H54 (cell line): Measurements from ENCODE around the gene PON1.

ENCODE experiments used
- DNase-seq: peaks from one replicate; pipeline ENCODE4 v3.0.0; 2011; ENCODE audit warnings: low spot score, mixed read lengths; ENCODE audit not compliant: insufficient read length
- FAIRE-seq: peaks from 3 replicates; lab custom pipeline; 2011; peaks lifted over from hg19 to GRCh38; lab: Jason Lieb, UNC
- POLR2A ChIP-seq: IDR thresholded peaks from 2 replicates; pipeline ENCODE4 v1.6.1; 2011; ENCODE audit warnings: low read depth, mild to moderate bottlenecking, low read length

The PON1 gene

GRCh38 chr7:95253986-95254385 lies 70.3 kb downstream of the PON1 start:
- DNase-seq (no peak), FAIRE-seq (no peak)
- no peak for TF ChIP-seq POLR2A

GRCh38 chr7:95251966-95252365 lies 72.4 kb downstream of the PON1 start:
- FAIRE-seq (no peak), DNase-seq (no peak)
- TF ChIP-seq POLR2A, result no peak

GRCh38 chr7:95250571-95250970 lies 73.8 kb downstream of the PON1 start:
- DNase-seq (no peak), FAIRE-seq (no peak)
- no peak for TF ChIP-seq POLR2A
